GM19452 (cell line): ENCODE measurements around the gene TOPBP1.

Experiments used
- ATAC-seq: cut with Tn5 transposase; IDR thresholded peaks from one replicate; pipeline ENCODE4 v1.9.1; 2021; ENCODE audit not compliant: unreplicated experiment

The TOPBP1 gene

GRCh38 chr3:133611534-133611933 is 50.2 kb downstream of the TOPBP1 start:
- ATAC-seq, result no peak

GRCh38 chr3:133610031-133610430 is 51.7 kb downstream of the TOPBP1 start:
- ATAC-seq, result no peak

GRCh38 chr3:133608388-133608787 is 53.4 kb downstream of the TOPBP1 start:
- no peak for ATAC-seq

- no peak for ATAC-seq
These were observed 53.9 kb downstream of the TOPBP1 start for GRCh38 chr3:133607816-133608215.

- no peak for ATAC-seq
These were observed 54.8 kb downstream of the TOPBP1 start for GRCh38 chr3:133606902-133607301.

- ATAC-seq, result no peak
These were observed 55.4 kb downstream of the TOPBP1 start for GRCh38 chr3:133606342-133606741.

- no peak for ATAC-seq
These were observed 61.1 kb downstream of the TOPBP1 start for GRCh38 chr3:133600572-133601081.

- ATAC-seq, result no peak
These were observed 62.5 kb downstream of the TOPBP1 start for GRCh38 chr3:133599280-133599679.

GRCh38 chr3:133598405-133598804 is 63.3 kb downstream of the TOPBP1 start:
- no peak for ATAC-seq

- ATAC-seq, result no peak
These were observed 66.4 kb downstream of the TOPBP1 start for GRCh38 chr3:133595341-133595740.

- no peak for ATAC-seq
These were observed 68.5 kb downstream of the TOPBP1 start for GRCh38 chr3:133593243-133593642.

- no peak for ATAC-seq
These were observed 68.9 kb downstream of the TOPBP1 start for GRCh38 chr3:133592843-133593242.

- no peak for ATAC-seq
These were observed 70.4 kb downstream of the TOPBP1 start for GRCh38 chr3:133591271-133591742.

GRCh38 chr3:133589503-133589902 is 72.2 kb downstream of the TOPBP1 start:
- no peak for ATAC-seq

GRCh38 chr3:133588784-133589465 is 72.8 kb downstream of the TOPBP1 start:
- ATAC-seq, result no peak

- ATAC-seq, result no peak
These were observed 73.7 kb downstream of the TOPBP1 start for GRCh38 chr3:133588035-133588434.

- ATAC-seq, result no peak
These were observed 78.3 kb downstream of the TOPBP1 start for GRCh38 chr3:133583396-133583795.

GRCh38 chr3:133578548-133579191 is 83.1 kb downstream of the TOPBP1 start:
- no peak for ATAC-seq

- ATAC-seq, result no peak
These were observed 85.6 kb downstream of the TOPBP1 start for GRCh38 chr3:133576169-133576568.

GRCh38 chr3:133575086-133575485 is 86.7 kb downstream of the TOPBP1 start:
- no peak for ATAC-seq

- peak; percentile 37 for ATAC-seq
These were observed 87.4 kb downstream of the TOPBP1 start for GRCh38 chr3:133574260-133574881.

GRCh38 chr3:133573629-133574194 is 88.0 kb downstream of the TOPBP1 start, which contains the start of gene CDV3:
CDV3 (plus strand) TSS chr3:133573686; CDS start chr3:133574045, 359 bp downstream.
- ATAC-seq, result peak; percentile 41
